ENCODE measurements around the gene STKLD1. TPM values are rescaled to one million over a fixed set of nuclear protein-coding genes. Genes with fewer than 3 reads are reported as not detected.
A peak's percentile ranks its signal among the peaks of the same experiment; 100 is the strongest.

STKLD1 gene
- total and polyA plus RNA-seq, 12 donors: 0.17 to 1.7 (median 0.68) TPM; not detected in 2

DNA sequence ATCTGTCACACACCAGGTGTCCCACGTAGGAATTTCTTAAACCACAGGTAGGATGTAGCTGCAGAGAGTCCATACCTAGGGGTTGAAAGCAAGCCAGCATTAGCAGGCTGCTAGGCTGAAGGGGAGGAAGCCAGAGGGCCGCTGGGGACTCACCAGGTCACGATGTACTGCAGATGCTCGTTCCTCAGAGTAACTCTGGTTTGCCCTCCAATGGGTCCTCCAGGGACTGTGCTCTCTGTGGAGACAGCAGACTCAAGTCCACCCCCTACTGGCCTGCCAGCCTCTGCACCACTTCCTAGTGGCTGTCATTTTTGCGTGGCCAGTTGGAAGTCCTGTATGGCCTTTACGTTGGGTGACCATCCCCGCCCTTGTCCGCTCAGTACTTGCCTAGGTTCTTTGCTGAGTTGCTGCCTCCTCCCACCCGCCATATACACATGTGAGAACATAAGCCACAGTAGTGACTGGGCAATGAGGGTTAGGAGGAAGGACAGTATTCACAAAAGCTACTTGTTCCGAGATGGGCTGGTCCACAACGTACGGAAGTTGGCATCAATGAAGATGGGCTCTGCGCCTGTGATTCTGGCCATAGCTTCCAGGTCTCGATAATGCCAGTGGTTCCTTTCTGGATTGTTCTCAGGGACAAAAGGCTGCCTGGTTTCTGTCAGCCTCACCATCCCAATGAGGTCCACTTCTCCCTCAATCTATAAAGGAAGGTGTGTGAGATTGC, 24.1 kb upstream of the STKLD1 start:
- no peak for DNase-seq
- Histone ChIP-seq H3K27me3 (no peaks in the 10 kb centered on the region), H3K4me3 (no peak overlapping the region), H3K27ac (no peak overlapping the region), H3K4me1 (peaks cover 3 to 40% (median 37%) of the 10 kb centered on the region in 9 donors), H3K36me3 (peaks cover 0 to 60% (median 37%) of the 10 kb centered on the region in 9 donors), H3K9me3 (no peaks in the 10 kb centered on the region)
- peak in 6 of 9 donors; percentile 15 to 51 (median 36) for TF ChIP-seq CTCF (IDR thresholded peaks at IDR 0.05)
- ATAC-seq: no peak
- intact Hi-C loops (cut with DNase I): loop anchor here in 1 of 10 donors (10.0 kb wide), 1 partner anchor 63 kb away; the partner anchor contains the start of gene REXO4
- WGBS, 2 donors: 74 to 77% methylated on average over 14 of the region's 14 CpGs

- intact Hi-C loops (cut with DNase I): loop anchor here in 1 of 10 donors (10.0 kb wide), 1 partner anchor 62 kb away; the partner anchor contains the start of gene REXO4
- Histone ChIP-seq H3K27ac (no peak overlapping the region), H3K36me3 (peaks cover 0 to 60% (median 37%) of the 10 kb centered on the region in 9 donors), H3K4me3 (no peak overlapping the region), H3K4me1 (peaks cover 5 to 45% (median 40%) of the 10 kb centered on the region in 9 donors), H3K27me3 (no peaks in the 10 kb centered on the region), H3K9me3 (no peaks in the 10 kb centered on the region)
- no peak for ATAC-seq
- DNase-seq: no peak
- no peak for TF ChIP-seq CTCF (IDR thresholded peaks at IDR 0.05)
- WGBS, 2 donors: 74 to 81% methylated on average over 8 of the region's 8 CpGs
Observed at GRCh38 chr9:133352635-133353340, 23.4 kb upstream of the STKLD1 start.

GRCh38 chr9:133353548-133353947, 22.6 kb upstream of the STKLD1 start:
- WGBS, 2 donors: 77 to 84% methylated on average over 5 of the region's 5 CpGs
- H3K4me3 ChIP-seq: no peak overlapping the region
- DNase-seq (no peak), ATAC-seq (no peak)
- intact Hi-C loops (cut with DNase I): loop anchor here in 1 of 10 donors (10.0 kb wide), 1 partner anchor 61 kb away; the partner anchor contains the start of gene REXO4
- peaks cover 5 to 47% (median 43%) of the 10 kb centered on the region in 9 donors for H3K4me1 ChIP-seq
- H3K27me3 ChIP-seq: no peaks in the 10 kb centered on the region
- no peaks in the 10 kb centered on the region for H3K9me3 ChIP-seq
- H3K27ac ChIP-seq: no peak overlapping the region
- no peak for TF ChIP-seq CTCF (IDR thresholded peaks at IDR 0.05)
- peaks cover 0 to 62% (median 37%) of the 10 kb centered on the region in 9 donors for H3K36me3 ChIP-seq

- intact Hi-C loops (cut with DNase I): loop anchor here in 1 of 10 donors (10.0 kb wide), 1 partner anchor 60 kb away; the partner anchor contains the start of gene REXO4
- Histone ChIP-seq H3K4me3 (peak overlapping the region in 1 of 10 donors; percentile 96), H3K27me3 (no peaks in the 10 kb centered on the region), H3K9me3 (no peaks in the 10 kb centered on the region), H3K36me3 (peaks cover 0 to 62% (median 31%) of the 10 kb centered on the region in 9 donors), H3K4me1 (peaks cover 7 to 47% (median 35%) of the 10 kb centered on the region in 9 donors), H3K27ac (no peak overlapping the region)
- WGBS, 2 donors: 81 to 86% methylated on average over 7 of the region's 7 CpGs
- TF ChIP-seq CTCF (IDR thresholded peaks at IDR 0.05): no peak
- ATAC-seq (no peak), DNase-seq (no peak)
Observed at GRCh38 chr9:133354766-133355165, 21.4 kb upstream of the STKLD1 start.
